Astrocyte (in vitro differentiated cells and primary cell): ENCODE data around the gene ATL1. TPM values are rescaled to one million over a fixed set of nuclear protein-coding genes. Genes with fewer than 3 reads are reported as not detected.

Experiments used
- DNase-seq: peaks from one replicate; pipeline ENCODE4 v3.0.0-alpha.2; 2010; ENCODE audit warnings: low read depth
- FAIRE-seq: peaks from 2 replicates; lab custom pipeline; 2011; peaks lifted over from hg19 to GRCh38; lab: Jason Lieb, UNC
- H2AFZ ChIP-seq: 2 replicates; pipeline ENCODE4 v1.6.0; 2012; ENCODE audit warnings: low read depth, low read length, inconsistent platforms
- H3K27ac ChIP-seq: 2 replicates; pipeline ENCODE4 v1.5.1; 2011; ENCODE audit warnings: low read depth, low read length, inconsistent platforms
- H3K27me3 ChIP-seq: 2 replicates; pipeline ENCODE4 v1.6.0; 2011; ENCODE audit warnings: low read length, inconsistent platforms; ENCODE audit not compliant: insufficient read depth
- H3K36me3 ChIP-seq: 2 replicates; pipeline ENCODE4 v1.5.1; 2011; ENCODE audit warnings: low read length, inconsistent platforms; ENCODE audit not compliant: insufficient read depth
- H3K4me1 ChIP-seq: 2 replicates; pipeline ENCODE4 v1.5.1; 2011; ENCODE audit warnings: low read length, inconsistent platforms; ENCODE audit not compliant: insufficient read depth
- H3K4me2 ChIP-seq: 2 replicates; pipeline ENCODE4 v1.6.0; 2012; ENCODE audit warnings: low read length, inconsistent platforms
- H3K4me3 ChIP-seq: 2 replicates; pipeline ENCODE4 v1.5.1; 2011; ENCODE audit warnings: low read depth, mild to moderate bottlenecking, low read length, inconsistent platforms; ENCODE audit not compliant: insufficient read depth
- H3K79me2 ChIP-seq: 2 replicates; pipeline ENCODE4 v1.6.0; 2012; ENCODE audit warnings: mild to moderate bottlenecking, low read length, inconsistent platforms; ENCODE audit not compliant: insufficient read depth
- H3K9ac ChIP-seq: 2 replicates; pipeline ENCODE4 v1.6.0; 2012; ENCODE audit warnings: mild to moderate bottlenecking, low read length, inconsistent platforms
- H3K9me3 ChIP-seq: 2 replicates; pipeline ENCODE4 v1.5.1; 2012; ENCODE audit warnings: low read depth, mild to moderate bottlenecking, low read length, inconsistent platforms; ENCODE audit not compliant: insufficient read depth
- H4K20me1 ChIP-seq: 2 replicates; pipeline ENCODE4 v1.6.0; 2012; ENCODE audit warnings: low read length, inconsistent platforms; ENCODE audit not compliant: insufficient read depth
- H3K27ac Mint-ChIP-seq: one replicate; pipeline ENCODE4 v1.8.0; 2021; ENCODE audit warnings: mild to moderate bottlenecking, mixed read lengths; ENCODE audit not compliant: unreplicated experiment
- H3K27me3 Mint-ChIP-seq: one replicate; pipeline ENCODE4 v1.8.0; 2021; ENCODE audit warnings: low read depth, mixed read lengths; ENCODE audit not compliant: unreplicated experiment
- H3K36me3 Mint-ChIP-seq: one replicate; pipeline ENCODE4 v1.8.0; 2021; ENCODE audit warnings: low read depth, mixed read lengths; ENCODE audit not compliant: unreplicated experiment
- H3K4me1 Mint-ChIP-seq: one replicate; pipeline ENCODE4 v1.8.0; 2021; ENCODE audit warnings: low read depth, mixed read lengths; ENCODE audit not compliant: unreplicated experiment
- H3K4me3 Mint-ChIP-seq: one replicate; pipeline ENCODE4 v1.8.0; 2021; ENCODE audit warnings: mild to moderate bottlenecking, moderate library complexity, mixed read lengths; ENCODE audit not compliant: unreplicated experiment
- H3K9me3 Mint-ChIP-seq: one replicate; pipeline ENCODE4 v1.8.0; 2021; ENCODE audit warnings: mild to moderate bottlenecking, mixed read lengths; ENCODE audit not compliant: unreplicated experiment
- CTCF ChIP-seq: IDR thresholded peaks from 2 replicates; pipeline ENCODE4 v1.5.1; 2011; ENCODE audit warnings: low read depth, mild to moderate bottlenecking, inconsistent platforms, low read length, moderate library complexity; ENCODE audit not compliant: insufficient read depth
- EZH2 ChIP-seq: IDR thresholded peaks from 2 replicates; pipeline ENCODE4 v1.6.1; 2012; ENCODE audit warnings: mild to moderate bottlenecking, low read length, inconsistent platforms; ENCODE audit not compliant: insufficient read depth
- total RNA-seq: library from RNA; stranded (reverse); gene quantifications from 2 replicates; pipeline ENCODE4 v1.2.1, GENCODE V29; 2021

Gene ATL1
- total RNA-seq, 1 donor from 2014 or later: 15.8 TPM

GRCh38 chr14:50656776-50657175 is 96.8 kb downstream of the ATL1 start:
- Histone ChIP-seq H3K36me3 (peaks cover 3% of the 10 kb centered on the region), H3K27me3 (no peaks in the 10 kb centered on the region), H3K9me3 (no peaks in the 10 kb centered on the region), H3K9ac (no peak overlapping the region), H3K4me1 (peaks cover 5% of the 10 kb centered on the region), H3K4me2 (no peak overlapping the region), H3K27ac (no peak overlapping the region), H3K4me3 (no peak overlapping the region), H4K20me1 (peaks cover 13% of the 10 kb centered on the region), H2AFZ (no peak overlapping the region), H3K79me2 (peaks cover 54% of the 10 kb centered on the region)
- FAIRE-seq (no peak), DNase-seq (peak; percentile 23)
- TF ChIP-seq EZH2 (no peak), CTCF (no peak)
- peaks cover 12% of the 10 kb centered on the region for H3K36me3 Mint-ChIP-seq
- no peaks in the 10 kb centered on the region for H3K9me3 Mint-ChIP-seq
- H3K27me3 Mint-ChIP-seq: no peaks in the 10 kb centered on the region
- H3K27ac Mint-ChIP-seq: no peak overlapping the region
- H3K4me3 Mint-ChIP-seq: no peak overlapping the region
- H3K4me1 Mint-ChIP-seq: peaks cover 15% of the 10 kb centered on the region

- no peak for TF ChIP-seq CTCF
- TF ChIP-seq EZH2: no peak
- H3K36me3 Mint-ChIP-seq: peaks cover 12% of the 10 kb centered on the region
- no peaks in the 10 kb centered on the region for H3K27me3 Mint-ChIP-seq
- no peak overlapping the region for H3K4me3 ChIP-seq
- no peak overlapping the region for H3K4me3 Mint-ChIP-seq
- peaks cover 10% of the 10 kb centered on the region for H4K20me1 ChIP-seq
- DNase-seq (no peak), FAIRE-seq (no peak)
- peaks cover 5% of the 10 kb centered on the region for H3K4me1 ChIP-seq
- peaks cover 15% of the 10 kb centered on the region for H3K4me1 Mint-ChIP-seq
- H3K9me3 Mint-ChIP-seq: no peaks in the 10 kb centered on the region
- peak overlapping the region; percentile 92 for H3K27ac Mint-ChIP-seq
- H3K4me2 ChIP-seq: peak overlapping the region; percentile 72
- H3K9ac ChIP-seq: peak overlapping the region; percentile 58
- peaks cover 3% of the 10 kb centered on the region for H3K36me3 ChIP-seq
- no peaks in the 10 kb centered on the region for H3K9me3 ChIP-seq
- peak overlapping the region; percentile 35 for H3K27ac ChIP-seq
- no peaks in the 10 kb centered on the region for H3K27me3 ChIP-seq
- H2AFZ ChIP-seq: no peak overlapping the region
- peaks cover 51% of the 10 kb centered on the region for H3K79me2 ChIP-seq
These were observed 97.8 kb downstream of the ATL1 start for GRCh38 chr14:50657753-50658152.

- DNase-seq (peak; percentile 57), FAIRE-seq (peak; percentile 29)
- no peak for TF ChIP-seq CTCF
- no peak for TF ChIP-seq EZH2
- H4K20me1 ChIP-seq: peaks cover 10% of the 10 kb centered on the region
- Mint-ChIP-seq H3K36me3 (peaks cover 14% of the 10 kb centered on the region), H3K27me3 (no peaks in the 10 kb centered on the region), H3K4me3 (no peak overlapping the region), H3K27ac (peak overlapping the region; percentile 92), H3K9me3 (no peaks in the 10 kb centered on the region), H3K4me1 (peaks cover 15% of the 10 kb centered on the region)
- H3K9me3 ChIP-seq: no peaks in the 10 kb centered on the region
- peak overlapping the region; percentile 35 for H3K27ac ChIP-seq
- H3K27me3 ChIP-seq: no peaks in the 10 kb centered on the region
- H2AFZ ChIP-seq: no peak overlapping the region
- peak overlapping the region; percentile 72 for H3K4me2 ChIP-seq
- H3K4me1 ChIP-seq: peaks cover 5% of the 10 kb centered on the region
- H3K36me3 ChIP-seq: peaks cover 3% of the 10 kb centered on the region
- peaks cover 53% of the 10 kb centered on the region for H3K79me2 ChIP-seq
- H3K4me3 ChIP-seq: no peak overlapping the region
- H3K9ac ChIP-seq: peak overlapping the region; percentile 58
These were observed 98.3 kb downstream of the ATL1 start for GRCh38 chr14:50658203-50658602.
